Vagina (tissue), 2 donors: ENCODE data around the gene BUB1B.

Experiments used
- POLR2A ChIP-seq, 2 donors: fragments of 450-650 bp; IDR thresholded peaks; one replicate each; pipeline ENCODE4 v1.6.1; 2017; ENCODE audit warnings: antibody characterized with exemption in 2 of 2, mild to moderate bottlenecking in 2 of 2, moderate library complexity in 2 of 2
- POLR2AphosphoS5 ChIP-seq, 2 donors: sonication (generic); formaldehyde crosslinking; IDR thresholded peaks; one replicate each; pipeline ENCODE4 v1.9.0; 2017; ENCODE audit warnings: antibody characterized with exemption in 2 of 2, mild to moderate bottlenecking in 2 of 2, low read depth in 1 of 2; ENCODE audit not compliant: insufficient read depth in 1 of 2
- TF ChIP-seq, protein P1 (sequence below), 3 experiments: fragments of 450-650 bp in 2 of 3; fragments of 200-600 bp in 1 of 3; sonication (generic) in 1 of 3; IDR thresholded peaks; one replicate each; pipeline ENCODE4 v1.5.1; 2017 to 2019; ENCODE audit warnings: antibody characterized with exemption in 3 of 3, mild to moderate bottlenecking in 2 of 3, moderate library complexity in 2 of 3

DNA sequence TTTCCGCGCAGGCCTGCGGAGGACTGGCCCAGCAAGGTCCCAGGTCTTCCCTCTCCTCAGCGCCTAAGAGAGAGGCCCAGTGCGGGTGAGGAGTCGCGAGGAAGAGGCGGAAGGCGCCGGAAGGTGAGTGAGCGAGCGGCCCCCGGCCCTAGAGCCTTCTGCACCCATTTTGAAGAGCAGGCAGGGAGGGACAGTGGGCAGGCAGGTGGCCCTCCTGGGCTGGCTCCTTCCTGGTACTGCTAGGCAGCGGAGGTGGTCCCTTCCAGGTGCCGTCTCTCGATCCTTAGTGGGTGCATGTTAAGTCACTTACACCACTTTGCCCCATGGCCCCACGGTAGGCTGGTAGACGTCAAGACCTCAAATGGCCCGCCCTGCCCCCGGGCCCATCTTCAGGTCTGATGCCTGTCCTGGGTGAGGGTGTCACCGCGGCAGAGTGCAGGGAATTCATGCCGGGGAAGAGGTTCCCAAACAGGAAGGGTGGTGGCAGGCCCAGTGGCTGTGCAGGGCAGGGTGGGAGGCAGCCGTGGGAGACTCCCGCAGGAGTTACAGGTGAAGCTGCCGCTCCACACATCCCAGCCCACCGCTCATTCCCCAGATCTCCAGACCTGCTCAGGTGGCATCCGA lies 92.4 kb downstream of the BUB1B start:
- TF ChIP-seq POLR2AphosphoS5 (IDR thresholded peaks at IDR 0.05; ENCODE audit: insufficient read depth in 1 of 2, low read depth in 1 of 2) (no peak), POLR2A (IDR thresholded peaks at IDR 0.05) (no peak)
- TF ChIP-seq, protein P1, sequence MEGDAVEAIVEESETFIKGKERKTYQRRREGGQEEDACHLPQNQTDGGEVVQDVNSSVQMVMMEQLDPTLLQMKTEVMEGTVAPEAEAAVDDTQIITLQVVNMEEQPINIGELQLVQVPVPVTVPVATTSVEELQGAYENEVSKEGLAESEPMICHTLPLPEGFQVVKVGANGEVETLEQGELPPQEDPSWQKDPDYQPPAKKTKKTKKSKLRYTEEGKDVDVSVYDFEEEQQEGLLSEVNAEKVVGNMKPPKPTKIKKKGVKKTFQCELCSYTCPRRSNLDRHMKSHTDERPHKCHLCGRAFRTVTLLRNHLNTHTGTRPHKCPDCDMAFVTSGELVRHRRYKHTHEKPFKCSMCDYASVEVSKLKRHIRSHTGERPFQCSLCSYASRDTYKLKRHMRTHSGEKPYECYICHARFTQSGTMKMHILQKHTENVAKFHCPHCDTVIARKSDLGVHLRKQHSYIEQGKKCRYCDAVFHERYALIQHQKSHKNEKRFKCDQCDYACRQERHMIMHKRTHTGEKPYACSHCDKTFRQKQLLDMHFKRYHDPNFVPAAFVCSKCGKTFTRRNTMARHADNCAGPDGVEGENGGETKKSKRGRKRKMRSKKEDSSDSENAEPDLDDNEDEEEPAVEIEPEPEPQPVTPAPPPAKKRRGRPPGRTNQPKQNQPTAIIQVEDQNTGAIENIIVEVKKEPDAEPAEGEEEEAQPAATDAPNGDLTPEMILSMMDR (IDR thresholded peaks at IDR 0.05): no peak
